ENCODE results near the gene ASPHD2.

Gene ASPHD2

DNA sequence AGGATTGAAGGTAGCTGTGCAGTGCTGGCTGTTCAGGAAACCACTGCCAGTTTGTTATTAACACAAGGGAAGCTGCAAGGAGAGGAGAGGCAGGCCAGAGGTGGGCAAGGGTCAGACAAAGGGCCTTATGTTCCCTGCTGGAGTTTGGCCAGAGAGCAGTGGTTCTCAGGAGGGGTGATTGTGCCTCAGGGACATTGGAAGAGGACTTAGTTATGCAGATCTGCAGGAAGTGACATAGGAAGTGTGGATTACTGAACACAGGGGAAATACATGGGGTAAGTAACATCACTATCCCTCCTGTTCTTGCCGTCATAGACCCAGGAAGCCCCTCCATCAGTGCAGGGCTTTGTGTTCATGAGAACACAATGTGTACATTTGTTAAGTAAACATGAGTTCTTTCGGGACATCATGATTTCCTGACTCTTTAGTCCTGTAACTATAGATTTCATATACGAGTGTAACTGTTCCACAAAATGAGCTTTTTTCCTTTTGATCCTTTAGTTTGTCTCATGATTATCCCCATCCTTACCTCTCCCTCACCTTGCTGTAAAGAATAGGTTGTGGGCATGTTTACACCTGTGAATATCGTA lies 60.5 kb downstream of the ASPHD2 start:
- H3K27ac ChIP-seq, result no peak overlapping the region
- no peak for DNase-seq
- intact Hi-C loops (cut with DNase I; ENCODE audit: low total_unique reads), result loop anchor here (10.0 kb wide), 1 partner anchor 95 kb away; no protein-coding TSS in a partner anchor
- H3K4me3 ChIP-seq, result no peak overlapping the region
- H3K4me1 ChIP-seq, result peaks cover 0 to 14% (median 4%) of the 10 kb centered on the region in 4 donors
- TF ChIP-seq, protein P1, sequence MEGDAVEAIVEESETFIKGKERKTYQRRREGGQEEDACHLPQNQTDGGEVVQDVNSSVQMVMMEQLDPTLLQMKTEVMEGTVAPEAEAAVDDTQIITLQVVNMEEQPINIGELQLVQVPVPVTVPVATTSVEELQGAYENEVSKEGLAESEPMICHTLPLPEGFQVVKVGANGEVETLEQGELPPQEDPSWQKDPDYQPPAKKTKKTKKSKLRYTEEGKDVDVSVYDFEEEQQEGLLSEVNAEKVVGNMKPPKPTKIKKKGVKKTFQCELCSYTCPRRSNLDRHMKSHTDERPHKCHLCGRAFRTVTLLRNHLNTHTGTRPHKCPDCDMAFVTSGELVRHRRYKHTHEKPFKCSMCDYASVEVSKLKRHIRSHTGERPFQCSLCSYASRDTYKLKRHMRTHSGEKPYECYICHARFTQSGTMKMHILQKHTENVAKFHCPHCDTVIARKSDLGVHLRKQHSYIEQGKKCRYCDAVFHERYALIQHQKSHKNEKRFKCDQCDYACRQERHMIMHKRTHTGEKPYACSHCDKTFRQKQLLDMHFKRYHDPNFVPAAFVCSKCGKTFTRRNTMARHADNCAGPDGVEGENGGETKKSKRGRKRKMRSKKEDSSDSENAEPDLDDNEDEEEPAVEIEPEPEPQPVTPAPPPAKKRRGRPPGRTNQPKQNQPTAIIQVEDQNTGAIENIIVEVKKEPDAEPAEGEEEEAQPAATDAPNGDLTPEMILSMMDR (IDR thresholded peaks at IDR 0.05), result no peak
- H3K27me3 ChIP-seq, result no peaks in the 10 kb centered on the region
- no peaks in the 10 kb centered on the region for H3K9me3 ChIP-seq
- peaks cover 48 to 76% (median 65%) of the 10 kb centered on the region in 3 donors for H3K36me3 ChIP-seq

DNA sequence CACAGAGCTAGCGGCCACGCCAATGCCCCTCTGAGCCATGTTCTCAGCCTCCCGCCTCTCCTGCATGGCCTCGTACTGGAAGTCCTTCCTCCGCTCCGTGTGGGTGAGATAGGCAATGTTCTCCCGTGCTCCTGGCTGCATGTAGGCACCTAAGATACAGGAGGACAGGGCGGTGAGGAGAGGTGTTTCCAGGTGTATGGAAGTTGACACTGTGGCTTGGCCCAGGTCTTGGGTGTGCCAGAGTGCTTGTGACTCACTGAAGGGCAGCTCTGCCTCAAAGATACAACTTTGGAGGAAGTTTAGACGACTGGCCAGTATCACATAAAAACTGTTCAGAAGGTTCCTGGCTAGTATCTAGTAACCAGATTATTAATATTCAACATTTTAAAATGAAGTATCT lies 63.2 kb downstream of the ASPHD2 start:
- intact Hi-C loops (cut with DNase I; ENCODE audit: low total_unique reads), result no loop called here
- TF ChIP-seq, protein P1 (IDR thresholded peaks at IDR 0.05), result no peak
- H3K27ac ChIP-seq, result no peak overlapping the region

DNA sequence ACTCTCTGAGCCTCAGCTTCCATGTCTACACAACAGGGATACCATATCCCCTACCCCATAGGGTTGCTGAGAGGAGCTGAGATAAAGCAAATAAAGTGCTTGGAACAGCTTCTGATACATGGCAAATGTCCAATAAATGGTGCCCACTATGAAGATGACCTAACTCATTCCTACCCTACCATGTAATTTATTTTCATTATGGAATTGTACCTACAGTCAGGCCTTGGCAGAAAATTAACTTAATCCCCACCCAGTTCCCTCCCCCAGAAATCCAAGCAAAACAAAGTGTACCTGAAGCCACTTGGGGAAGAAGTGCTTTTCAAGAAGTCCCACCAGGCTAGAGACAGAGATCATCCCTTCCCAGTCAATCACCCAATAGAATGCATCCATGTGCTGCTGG lies 65.4 kb downstream of the ASPHD2 start:
- Histone ChIP-seq H3K4me1 (no peaks in the 10 kb centered on the region), H3K27me3 (no peaks in the 10 kb centered on the region), H3K36me3 (peaks cover 79 to 98% (median 91%) of the 10 kb centered on the region in 3 donors), H3K4me3 (no peak overlapping the region), H3K27ac (no peak overlapping the region), H3K9me3 (no peaks in the 10 kb centered on the region)
- DNase-seq, result no peak
- TF ChIP-seq, protein P1 (IDR thresholded peaks at IDR 0.05), result no peak
- intact Hi-C loops (cut with DNase I; ENCODE audit: low total_unique reads), result no loop called here

More for the DNA sequence above, 63.2 kb downstream of the ASPHD2 start:
- no peaks in the 10 kb centered on the region for H3K4me1 ChIP-seq
- DNase-seq, result no peak
- no peaks in the 10 kb centered on the region for H3K9me3 ChIP-seq
- no peak overlapping the region for H3K4me3 ChIP-seq
- no peaks in the 10 kb centered on the region for H3K27me3 ChIP-seq
- peaks cover 73 to 98% (median 88%) of the 10 kb centered on the region in 3 donors for H3K36me3 ChIP-seq
